GM21526 (cell line): ENCODE data around the gene PRSS12.

Experiments used
- ATAC-seq: cut with Tn5 transposase; IDR thresholded peaks from one replicate; pipeline ENCODE4 v1.9.1; 2021; ENCODE audit warnings: moderate library complexity; ENCODE audit not compliant: unreplicated experiment, low FRiP score

The PRSS12 gene

GRCh38 chr4:118357601-118358000 is 4.8 kb upstream of the PRSS12 start:
- no peak for ATAC-seq

GRCh38 chr4:118356731-118357130 is 3.9 kb upstream of the PRSS12 start:
- no peak for ATAC-seq

- no peak for ATAC-seq
Measured at GRCh38 chr4:118356111-118356510, 3.3 kb upstream of the PRSS12 start.

- no peak for ATAC-seq
Measured at GRCh38 chr4:118354913-118355312, 2.1 kb upstream of the PRSS12 start.

- no peak for ATAC-seq
Measured at GRCh38 chr4:118353534-118354030, 779 bp upstream of the PRSS12 start.

- peak; percentile 8 for ATAC-seq
Measured at GRCh38 chr4:118351851-118352827, 664 bp downstream of the PRSS12 start.

GRCh38 chr4:118350961-118351360 is 1.8 kb downstream of the PRSS12 start:
- ATAC-seq = no peak

- no peak for ATAC-seq
Measured at GRCh38 chr4:118348886-118349285, 3.9 kb downstream of the PRSS12 start.

- no peak for ATAC-seq
Measured at GRCh38 chr4:118346495-118346894, 6.3 kb downstream of the PRSS12 start.

GRCh38 chr4:118345813-118346212 is 7.0 kb downstream of the PRSS12 start:
- no peak for ATAC-seq

GRCh38 chr4:118344801-118345200 is 8.0 kb downstream of the PRSS12 start:
- no peak for ATAC-seq

GRCh38 chr4:118343501-118343900 is 9.3 kb downstream of the PRSS12 start:
- no peak for ATAC-seq

- ATAC-seq = no peak
Measured at GRCh38 chr4:118340109-118340508, 12.7 kb downstream of the PRSS12 start.

- ATAC-seq = no peak
Measured at GRCh38 chr4:118338981-118339765, 13.6 kb downstream of the PRSS12 start.

- ATAC-seq = no peak
Measured at GRCh38 chr4:118338518-118338917, 14.3 kb downstream of the PRSS12 start.

GRCh38 chr4:118337954-118338353 is 14.8 kb downstream of the PRSS12 start:
- no peak for ATAC-seq

- ATAC-seq = no peak
Measured at GRCh38 chr4:118335774-118336173, 17.0 kb downstream of the PRSS12 start.

- no peak for ATAC-seq
Measured at GRCh38 chr4:118335324-118335723, 17.5 kb downstream of the PRSS12 start.

GRCh38 chr4:118331352-118331751 is 21.5 kb downstream of the PRSS12 start:
- ATAC-seq = no peak

GRCh38 chr4:118329849-118330248 is 23.0 kb downstream of the PRSS12 start:
- ATAC-seq = no peak

- no peak for ATAC-seq
Measured at GRCh38 chr4:118327554-118328241, 25.1 kb downstream of the PRSS12 start.
